Measurements from ENCODE around the gene HADHA.
"Not testable (repeated sequence)": the region's sequence is repeated elsewhere in the genome, so short reads cannot be mapped to it uniquely, and the experiment has no call there.

HADHA gene

GRCh38 chr2:26169681-26170414 is 74.6 kb downstream of the HADHA start:
- no peak for DNase-seq (ENCODE audit: low read depth)
- H3K4me3 ChIP-seq (ENCODE audit: low read length) = no peak overlapping the region
- no peak for TF ChIP-seq CTCF (conservative IDR thresholded peaks at IDR 0.05; ENCODE audit: low read length)

- H3K4me3 ChIP-seq (ENCODE audit: low read length) = no peak overlapping the region
- TF ChIP-seq CTCF (conservative IDR thresholded peaks at IDR 0.05; ENCODE audit: low read length) = no peak
- DNase-seq (ENCODE audit: low read depth) = no peak
Measured at GRCh38 chr2:26169226-26169625, 75.2 kb downstream of the HADHA start.

- H3K4me3 ChIP-seq (ENCODE audit: low read length) = no peak overlapping the region
- no peak for DNase-seq (ENCODE audit: low read depth)
- TF ChIP-seq CTCF (conservative IDR thresholded peaks at IDR 0.05; ENCODE audit: low read length) = no peak
Measured at GRCh38 chr2:26168785-26169184, 75.6 kb downstream of the HADHA start.

GRCh38 chr2:26166541-26166940 is 77.9 kb downstream of the HADHA start:
- peak; percentile 5 for DNase-seq (ENCODE audit: low read depth)

GRCh38 chr2:26165403-26165802 is 79.0 kb downstream of the HADHA start:
- TF ChIP-seq CTCF (conservative IDR thresholded peaks at IDR 0.05; ENCODE audit: low read length) = no peak
- DNase-seq (ENCODE audit: low read depth) = no peak
- no peak overlapping the region for H3K4me3 ChIP-seq (ENCODE audit: low read length)

More at GRCh38 chr2:26166541-26166940, 77.9 kb downstream of the HADHA start:
- H3K4me3 ChIP-seq (ENCODE audit: low read length) = not testable (repeated sequence)

- no peak overlapping the region for H3K4me3 ChIP-seq (ENCODE audit: low read length)
- DNase-seq (ENCODE audit: low read depth) = no peak
- TF ChIP-seq CTCF (conservative IDR thresholded peaks at IDR 0.05; ENCODE audit: low read length) = no peak
Measured at GRCh38 chr2:26164641-26165211, 79.7 kb downstream of the HADHA start.

GRCh38 chr2:26164231-26164630 is 80.2 kb downstream of the HADHA start:
- DNase-seq (ENCODE audit: low read depth) = no peak
- no peak for TF ChIP-seq CTCF (conservative IDR thresholded peaks at IDR 0.05; ENCODE audit: low read length)
- H3K4me3 ChIP-seq (ENCODE audit: low read length) = no peak overlapping the region
